GM21528 (cell line): ENCODE measurements around the gene NEK4.
"Not testable (repeated sequence)": the region's sequence is repeated elsewhere in the genome, so short reads cannot be mapped to it uniquely, and the experiment has no call there.

ENCODE experiments used
- ATAC-seq: cut with Tn5 transposase; IDR thresholded peaks from one replicate; pipeline ENCODE4 v1.9.1; 2021; ENCODE audit warnings: mild to moderate bottlenecking, moderate library complexity; ENCODE audit not compliant: unreplicated experiment, low FRiP score

NEK4 gene

GRCh38 chr3:52779837-52780585, 9.3 kb upstream of the NEK4 start:
- no peak for ATAC-seq

GRCh38 chr3:52779011-52779836, 8.5 kb upstream of the NEK4 start:
- ATAC-seq, result peak; percentile 54

GRCh38 chr3:52777959-52778805, 7.4 kb upstream of the NEK4 start:
- ATAC-seq, result no peak

GRCh38 chr3:52777127-52777958, 6.6 kb upstream of the NEK4 start, which contains the start of gene ITIH1:
Gene ITIH1 (plus strand): TSS chr3:52777599. CDS start chr3:52777616, 17 bp downstream.
- ATAC-seq, result no peak

- ATAC-seq, result not testable (repeated sequence)
These were observed 5.7 kb upstream of the NEK4 start for GRCh38 chr3:52776486-52776885.

- no peak for ATAC-seq
These were observed 5.1 kb upstream of the NEK4 start for GRCh38 chr3:52775877-52776276.

- no peak for ATAC-seq
These were observed 4.4 kb upstream of the NEK4 start for GRCh38 chr3:52774901-52775864.

GRCh38 chr3:52774066-52774713, 3.5 kb upstream of the NEK4 start:
- ATAC-seq, result no peak

- ATAC-seq, result no peak
These were observed 2.8 kb upstream of the NEK4 start for GRCh38 chr3:52773361-52774065.

GRCh38 chr3:52771702-52772101, 962 bp upstream of the NEK4 start:
- no peak for ATAC-seq

GRCh38 chr3:52771334-52771681, 568 bp upstream of the NEK4 start:
- ATAC-seq, result peak; percentile 16

GRCh38 chr3:52769786-52770455, 819 bp downstream of the NEK4 start:
- no peak for ATAC-seq

- ATAC-seq, result no peak
These were observed 7.3 kb downstream of the NEK4 start for GRCh38 chr3:52763466-52763865.

GRCh38 chr3:52756141-52756540, 14.6 kb downstream of the NEK4 start:
- no peak for ATAC-seq

GRCh38 chr3:52754373-52754772, 16.4 kb downstream of the NEK4 start:
- ATAC-seq, result no peak

GRCh38 chr3:52752045-52752660, 18.6 kb downstream of the NEK4 start:
- ATAC-seq, result no peak

GRCh38 chr3:52743721-52744120, 27.0 kb downstream of the NEK4 start:
- no peak for ATAC-seq
